Measurements from ENCODE around the gene CDH23.

Gene CDH23

GRCh38 chr10:71675295-71675970 lies 278.7 kb downstream of the CDH23 start:
- DNase-seq, result no peak

GRCh38 chr10:71677261-71677660 lies 280.5 kb downstream of the CDH23 start:
- DNase-seq, result no peak

GRCh38 chr10:71678057-71678805 lies 281.5 kb downstream of the CDH23 start:
- no peak for DNase-seq

GRCh38 chr10:71679425-71679824 lies 282.7 kb downstream of the CDH23 start:
- DNase-seq, result no peak

DNA sequence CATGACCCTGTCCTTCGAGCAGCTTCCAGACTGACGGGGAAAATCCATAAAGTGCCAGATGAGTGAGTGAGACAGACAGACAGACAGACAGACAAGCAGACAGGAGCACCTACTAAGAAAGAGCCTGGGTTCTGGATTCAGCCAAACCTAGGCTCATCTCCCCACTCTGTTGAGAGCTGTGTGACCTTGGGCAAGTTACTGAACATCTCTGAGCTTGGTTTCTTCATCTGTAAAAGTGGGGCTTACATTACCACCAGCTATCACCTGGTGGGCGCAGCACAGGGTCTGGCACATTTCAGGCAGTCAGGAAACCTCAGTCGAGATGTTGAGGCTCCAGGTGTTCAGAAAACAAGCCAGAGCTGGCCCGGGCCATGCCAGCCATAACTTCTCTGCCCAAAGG lies 285.3 kb downstream of the CDH23 start:
- no peak for DNase-seq

- no peak for DNase-seq
These were observed 286.6 kb downstream of the CDH23 start for GRCh38 chr10:71683301-71683700.

- no peak for DNase-seq
These were observed 287.8 kb downstream of the CDH23 start for GRCh38 chr10:71684356-71685173.

DNA sequence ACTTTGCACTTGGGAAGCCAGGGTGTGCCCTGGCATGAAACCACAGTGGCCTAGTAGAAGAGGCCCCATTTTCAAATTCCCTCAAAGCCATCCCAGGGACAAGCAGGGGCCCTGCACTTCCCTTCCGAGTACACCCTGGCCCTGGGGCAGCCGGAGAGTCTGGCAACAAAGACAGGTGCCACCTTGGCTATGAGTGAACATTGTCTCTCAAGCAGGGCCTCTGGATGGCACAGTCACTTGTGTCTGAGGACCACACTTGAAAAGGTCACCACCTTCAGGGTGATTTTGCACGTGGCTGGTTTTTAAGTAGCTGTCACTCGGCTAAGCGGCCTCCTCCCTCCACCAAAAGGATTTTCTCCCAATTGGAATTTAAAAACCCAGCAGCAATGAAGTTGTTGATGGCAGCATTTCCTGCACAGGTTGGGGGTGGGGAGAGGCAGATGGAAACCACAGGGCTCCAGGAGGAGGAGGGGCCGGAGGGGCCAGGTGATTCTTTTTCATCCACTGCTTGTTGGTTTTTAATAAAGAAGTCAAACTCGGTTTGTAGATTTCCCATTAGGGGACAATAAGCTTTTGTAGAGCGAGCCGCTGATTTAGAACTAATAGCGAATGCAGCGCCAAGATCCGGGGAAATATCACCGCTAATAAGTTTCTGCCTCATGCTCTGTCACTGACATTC lies 289.0 kb downstream of the CDH23 start:
- DNase-seq, result peak; percentile 21

DNA sequence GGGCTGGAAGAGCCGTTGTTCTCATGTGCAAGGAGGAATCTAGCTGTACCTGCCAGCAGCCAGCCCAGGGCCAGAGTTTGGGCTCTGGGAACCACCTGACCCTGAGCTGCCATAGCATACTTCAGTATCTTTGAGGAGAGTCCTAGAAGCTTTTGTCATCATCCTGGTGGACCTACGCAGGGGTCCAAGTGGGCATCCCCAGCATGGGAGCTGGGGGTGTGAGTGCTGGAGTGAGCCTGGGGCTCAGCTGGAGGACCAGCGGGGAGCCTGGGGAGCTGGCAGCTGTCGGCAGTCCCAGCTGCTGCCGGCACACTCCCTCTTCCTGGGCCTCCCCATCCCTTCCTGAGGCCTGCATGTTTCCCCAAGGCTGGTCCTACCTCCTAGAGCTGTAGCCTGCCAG lies 290.4 kb downstream of the CDH23 start:
- no peak for DNase-seq

GRCh38 chr10:71687480-71687879 lies 290.8 kb downstream of the CDH23 start:
- no peak for DNase-seq

GRCh38 chr10:71688256-71688655 lies 291.5 kb downstream of the CDH23 start:
- no peak for DNase-seq

- DNase-seq, result no peak
These were observed 293.5 kb downstream of the CDH23 start for GRCh38 chr10:71690094-71690720.

DNA sequence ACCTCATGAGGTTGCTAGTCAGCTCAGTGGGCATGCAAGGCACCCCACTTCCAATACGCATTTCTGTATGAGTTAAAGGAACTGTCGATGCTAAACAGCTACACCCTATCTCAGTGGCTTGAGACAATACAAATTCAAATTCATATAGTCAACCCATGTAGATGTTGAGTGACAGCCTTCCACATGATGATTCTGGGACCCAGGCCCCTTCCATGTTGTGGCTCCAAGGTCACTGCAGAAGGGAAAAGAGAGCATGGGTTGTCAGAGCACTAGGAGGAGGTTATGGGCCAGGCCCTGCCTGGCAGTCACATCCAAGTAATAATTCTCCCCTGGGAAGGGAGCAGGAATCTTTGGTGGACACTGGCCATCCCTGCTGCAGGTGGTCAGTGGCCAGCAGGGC lies 294.7 kb downstream of the CDH23 start:
- no peak for DNase-seq

GRCh38 chr10:71692598-71693306 lies 296.0 kb downstream of the CDH23 start:
- no peak for DNase-seq

DNA sequence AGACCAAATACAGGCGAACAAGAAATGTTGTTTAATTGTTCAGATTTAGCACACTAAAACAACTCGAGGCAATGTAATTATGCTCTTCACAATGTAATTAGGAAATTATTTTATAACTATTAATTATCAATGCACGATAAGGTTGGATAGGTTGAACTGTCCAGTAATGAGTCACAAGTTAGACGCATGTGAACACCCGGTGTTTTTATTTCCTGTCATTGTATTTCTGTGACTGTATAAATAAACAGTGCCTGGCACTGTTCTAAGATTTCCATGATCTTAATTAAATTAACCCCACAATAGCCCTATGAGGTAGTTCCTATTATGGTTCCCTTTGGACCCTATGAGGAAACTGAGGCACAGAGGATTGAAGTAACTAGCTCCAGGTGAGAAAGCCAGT lies 296.7 kb downstream of the CDH23 start:
- no peak for DNase-seq

DNA sequence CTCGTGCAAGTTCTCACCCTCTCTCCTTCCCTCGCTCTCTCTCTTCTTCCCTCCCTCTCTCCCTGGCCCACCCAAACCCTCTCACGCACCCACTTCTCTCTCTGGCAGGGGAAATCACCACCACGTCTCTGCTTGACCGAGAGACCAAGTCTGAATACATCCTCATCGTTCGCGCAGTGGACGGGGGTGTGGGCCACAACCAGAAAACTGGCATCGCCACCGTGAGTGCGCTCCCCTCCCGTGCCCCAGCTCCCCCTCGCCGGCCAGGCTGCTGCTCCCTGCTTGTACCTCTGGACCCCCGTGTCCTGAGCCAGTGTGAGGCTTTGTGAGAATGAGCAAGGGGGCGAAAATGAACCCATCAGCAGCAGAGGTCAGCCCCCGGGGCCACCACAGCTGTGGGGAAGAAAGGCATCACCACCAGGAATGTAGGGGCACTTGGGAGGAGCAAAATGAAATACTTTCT lies 297.4 kb downstream of the CDH23 start:
- no peak for DNase-seq

DNA sequence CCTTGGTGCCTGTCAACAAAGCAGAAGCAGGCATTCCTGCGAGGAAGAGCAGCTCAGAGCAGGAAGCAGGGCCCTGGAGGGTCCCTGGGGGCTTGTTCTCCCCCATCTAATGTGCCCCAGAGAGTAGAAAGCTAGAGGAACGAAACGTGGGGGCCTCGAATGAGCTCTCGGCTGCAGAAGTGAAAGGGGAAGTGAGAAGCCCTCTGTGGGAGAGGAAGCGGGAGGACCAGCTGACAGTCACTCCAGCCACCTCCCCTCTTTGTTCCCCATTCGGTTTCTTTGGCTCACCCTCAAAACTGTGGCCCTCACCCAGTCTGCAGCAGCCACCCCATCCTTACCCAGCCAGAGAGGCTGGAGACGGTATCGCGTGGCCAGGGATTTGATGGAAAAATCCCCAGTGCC lies 297.8 kb downstream of the CDH23 start:
- DNase-seq, result no peak

GRCh38 chr10:71695502-71696476 lies 299.1 kb downstream of the CDH23 start:
- DNase-seq, result no peak

DNA sequence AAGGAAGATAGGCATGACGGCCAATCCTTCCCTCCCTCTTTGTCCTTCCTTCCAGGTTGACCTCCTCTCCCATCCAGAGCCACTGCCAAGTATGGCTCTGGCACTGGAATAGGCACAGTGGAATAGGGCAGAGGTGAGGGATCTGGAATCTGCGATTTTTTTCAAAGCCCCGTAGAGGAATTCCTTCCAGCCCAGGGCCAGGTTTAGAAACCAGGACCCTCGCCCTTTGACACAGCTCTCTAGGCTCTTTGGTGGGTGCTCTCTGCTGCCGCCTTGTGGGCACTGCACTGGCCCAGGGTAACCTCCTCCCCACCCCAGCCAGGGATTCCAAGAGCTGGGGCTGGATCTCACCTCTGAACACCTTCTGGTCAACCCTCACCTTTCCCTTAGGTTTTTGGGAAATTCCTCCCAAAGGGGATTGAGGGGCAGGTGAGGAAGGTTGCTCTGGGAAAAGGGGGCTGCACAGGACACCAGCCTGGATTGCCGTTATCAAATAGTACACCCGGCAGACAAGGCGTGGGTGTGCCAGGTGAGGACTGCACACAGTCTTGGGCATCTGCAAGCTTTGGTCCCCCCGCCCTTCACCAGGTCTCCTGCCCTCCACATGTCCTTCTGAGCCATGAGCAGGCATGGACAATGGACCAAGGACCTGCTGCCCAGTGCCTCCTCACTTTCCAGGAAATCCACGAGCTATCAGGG lies 300.1 kb downstream of the CDH23 start:
- no peak for DNase-seq
